GM18505 (cell line): ENCODE data around the gene IL18RAP.

Experiments used
- ATAC-seq: cut with Tn5 transposase; IDR thresholded peaks from one replicate; pipeline ENCODE4 v1.9.1; 2021; ENCODE audit not compliant: unreplicated experiment
- POLR2A ChIP-seq: IDR thresholded peaks from 4 replicates; pipeline ENCODE4 v1.6.1; 2011; ENCODE audit warnings: borderline replicate concordance; ENCODE audit not compliant: insufficient read depth, insufficient read length; ENCODE audit errors: extremely low read depth

The IL18RAP gene

DNA sequence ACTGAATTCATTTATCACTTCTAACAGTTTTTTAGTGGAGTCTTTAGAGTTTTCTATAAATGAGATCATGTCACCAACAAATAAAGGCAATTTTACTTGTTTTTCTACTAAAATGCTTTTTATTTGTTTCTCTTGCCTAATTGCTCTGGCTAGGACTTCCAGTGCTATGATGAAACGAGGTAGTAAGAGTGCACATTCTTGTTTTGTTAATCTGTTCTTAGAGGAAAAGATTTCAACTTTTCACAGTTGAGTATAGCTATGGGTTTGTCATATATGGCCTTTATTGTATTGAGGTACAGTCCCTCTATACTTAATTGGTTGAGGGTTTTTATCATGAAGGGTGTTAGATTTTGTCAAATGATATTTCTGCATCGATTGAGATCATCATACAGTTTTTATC lies 5.6 kb downstream of the IL18RAP start:
- no peak for TF ChIP-seq POLR2A
- ATAC-seq, result no peak

DNA sequence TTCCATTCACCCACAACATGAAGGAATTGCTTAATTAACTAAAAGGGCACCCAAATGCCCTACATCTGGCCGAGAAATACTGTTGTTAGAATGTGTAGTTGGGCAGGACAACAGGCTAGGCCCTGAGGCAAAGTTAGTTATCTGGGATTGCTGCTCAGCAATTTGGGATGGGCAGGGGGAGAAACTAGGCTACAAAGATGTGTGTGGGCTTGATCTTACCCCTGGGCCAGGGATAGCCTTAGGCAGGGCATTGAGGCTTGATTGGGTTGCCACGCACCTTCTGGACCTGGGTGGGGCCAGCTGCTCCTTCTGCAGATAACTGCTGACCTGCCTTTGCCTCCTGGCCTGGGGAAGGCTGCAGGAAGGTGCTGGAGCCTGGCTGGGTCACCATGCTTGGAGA lies 9.4 kb downstream of the IL18RAP start:
- ATAC-seq, result no peak
- TF ChIP-seq POLR2A, result no peak

DNA sequence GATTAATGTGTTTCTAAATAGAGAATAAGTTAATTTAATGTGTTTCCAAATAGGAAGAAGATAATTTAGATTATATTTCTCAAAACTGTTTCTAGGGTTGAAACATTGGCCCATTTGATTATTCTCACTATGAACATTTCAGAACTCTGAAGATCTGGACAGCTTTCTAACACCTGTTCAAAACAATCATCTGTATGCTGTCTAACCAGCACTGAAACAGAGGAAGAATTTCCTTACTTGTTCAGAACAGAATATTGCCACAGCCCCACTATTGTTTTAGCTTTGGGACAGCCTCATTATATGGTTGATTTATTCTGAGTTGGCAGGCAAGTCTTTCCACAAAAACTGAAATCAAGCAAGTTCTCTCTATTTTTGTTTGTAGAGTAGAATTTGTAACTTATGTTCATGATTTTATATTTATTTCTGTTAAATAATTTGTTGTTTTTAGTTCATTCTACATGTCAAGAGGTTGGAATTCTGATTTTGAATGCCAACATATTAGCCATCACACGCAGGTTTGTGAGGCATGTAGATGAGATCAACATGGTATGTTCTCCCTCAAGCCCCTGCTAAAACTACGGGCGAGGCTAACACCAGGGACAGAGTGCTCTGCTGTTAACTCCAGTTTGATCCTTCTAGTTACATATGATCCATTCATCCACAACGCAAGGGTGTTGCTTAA lies 11.2 kb downstream of the IL18RAP start:
- no peak for TF ChIP-seq POLR2A
- no peak for ATAC-seq

DNA sequence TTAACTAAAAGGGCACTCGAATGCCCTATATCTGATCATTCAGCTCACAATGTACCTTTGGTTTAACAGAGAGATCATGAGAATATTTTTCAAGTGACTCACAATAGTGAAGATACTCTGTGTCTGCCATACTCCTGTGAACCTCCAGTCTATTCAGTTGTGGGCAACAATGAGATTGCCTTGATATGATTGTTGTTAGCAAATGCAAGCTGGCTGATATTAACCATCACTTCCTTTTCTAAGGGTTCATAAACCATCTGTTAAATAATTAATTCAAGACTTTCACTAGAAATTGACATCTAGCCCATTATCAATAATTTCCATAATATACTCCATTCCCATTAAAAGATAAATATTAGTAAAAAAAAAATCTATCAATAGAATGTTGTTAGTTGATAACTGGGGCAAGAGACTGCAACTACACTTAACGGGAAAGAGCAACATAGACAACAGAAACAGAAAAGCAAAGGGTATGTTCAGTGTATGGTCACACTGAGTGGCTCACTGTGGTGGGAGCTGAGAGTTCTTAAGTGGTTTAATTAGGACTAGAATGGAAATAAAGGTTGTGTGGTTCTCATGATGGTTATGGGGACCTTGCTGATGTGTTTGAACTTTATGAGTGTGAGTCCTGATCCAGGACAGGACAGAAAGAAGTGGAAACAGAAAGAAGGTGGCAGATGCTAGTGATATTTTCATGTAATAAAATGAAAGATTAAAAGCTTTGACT lies 11.9 kb downstream of the IL18RAP start:
- ATAC-seq, result no peak
- no peak for TF ChIP-seq POLR2A

DNA sequence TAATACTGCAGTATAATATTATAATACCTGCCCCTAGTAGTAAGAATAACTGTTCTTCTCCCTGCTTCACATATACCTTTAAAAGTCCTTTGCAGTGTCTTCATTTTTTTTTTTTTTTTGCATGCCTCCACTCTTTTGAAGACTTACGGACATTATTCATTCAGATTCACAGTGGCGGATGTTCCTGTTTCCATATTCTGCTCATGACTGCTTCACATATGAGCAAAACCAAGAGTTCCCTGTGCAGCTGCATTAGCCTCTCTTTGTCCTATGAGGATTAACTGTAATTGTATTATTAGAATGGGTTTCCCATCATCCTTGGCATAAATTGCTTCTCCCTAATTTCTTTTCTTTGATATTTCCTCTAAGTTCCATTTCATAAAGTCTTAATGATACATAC lies 12.8 kb downstream of the IL18RAP start:
- no peak for ATAC-seq
- no peak for TF ChIP-seq POLR2A

DNA sequence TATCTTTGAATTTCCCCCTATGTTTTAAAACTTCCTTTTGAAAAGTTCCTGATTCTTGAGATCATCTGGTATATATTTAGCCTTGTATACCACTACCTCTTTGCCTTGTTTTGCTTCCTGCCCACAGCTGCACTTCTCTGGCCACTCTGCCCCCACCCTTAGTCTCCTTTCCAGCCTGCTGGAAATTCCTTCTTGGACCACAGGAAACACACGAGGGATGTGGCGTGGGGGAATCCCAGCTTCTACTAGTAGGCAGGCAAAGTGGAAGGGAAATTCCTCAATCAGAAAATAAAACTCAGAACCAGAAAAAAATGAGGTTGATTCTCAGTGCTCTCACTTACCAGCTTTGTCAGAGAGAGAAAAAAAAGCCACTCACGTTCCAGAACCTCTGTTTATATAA lies 13.4 kb downstream of the IL18RAP start:
- ATAC-seq, result no peak
- TF ChIP-seq POLR2A, result no peak

DNA sequence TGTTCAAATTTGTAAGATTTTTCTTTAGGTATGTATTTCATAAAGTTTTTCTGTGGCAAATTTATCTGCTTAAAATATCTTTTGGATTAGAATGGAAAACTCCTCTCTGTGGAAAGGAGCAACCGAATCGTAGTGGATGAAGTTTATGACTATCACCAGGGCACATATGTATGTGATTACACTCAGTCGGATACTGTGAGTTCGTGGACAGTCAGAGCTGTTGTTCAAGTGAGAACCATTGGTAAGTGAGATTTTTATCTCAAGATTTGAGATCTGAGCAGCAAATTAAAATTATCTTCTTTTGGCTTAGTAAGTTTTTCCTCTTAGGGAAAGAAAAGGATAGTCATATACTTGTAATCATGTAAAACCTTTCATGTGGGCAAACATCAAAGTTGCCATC lies 14.2 kb downstream of the IL18RAP start:
- no peak for TF ChIP-seq POLR2A
- ATAC-seq, result no peak

DNA sequence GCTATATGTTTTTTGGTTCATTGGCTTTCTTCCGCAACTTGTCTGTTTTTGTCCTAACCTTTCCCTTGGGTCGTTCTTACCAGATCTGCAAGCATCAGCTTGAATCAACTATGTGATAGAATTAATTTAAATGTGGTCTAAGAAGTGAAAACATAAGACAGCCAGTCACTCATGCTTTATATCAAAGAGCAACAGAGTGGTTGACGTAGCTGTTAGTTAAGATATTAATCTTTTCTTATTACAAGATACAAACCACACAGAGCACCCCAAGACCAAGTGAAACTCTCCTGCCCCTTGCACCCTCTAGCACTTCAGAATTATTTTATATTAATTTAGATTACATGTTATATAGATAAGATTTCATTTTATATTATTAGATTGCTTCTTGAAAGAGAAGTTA lies 15.2 kb downstream of the IL18RAP start:
- ATAC-seq, result no peak
- no peak for TF ChIP-seq POLR2A

DNA sequence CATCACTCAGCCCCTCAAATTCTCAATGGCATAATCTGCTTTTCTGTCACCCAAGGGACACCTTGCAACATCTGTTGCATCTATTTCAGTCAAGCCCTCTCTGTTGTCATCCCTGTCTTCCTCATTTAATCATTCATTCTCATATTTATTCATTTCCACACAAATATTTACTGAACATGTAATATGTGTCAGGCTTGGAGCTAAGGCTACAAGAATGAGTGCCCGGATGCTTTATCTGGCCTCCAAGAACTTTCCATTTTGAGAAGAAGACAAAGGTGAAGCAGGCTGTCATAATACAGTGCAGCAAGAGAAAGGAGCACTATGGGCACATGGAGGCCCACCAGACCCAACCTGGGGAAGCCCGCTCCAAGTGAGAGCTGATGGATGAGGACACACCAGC lies 15.6 kb downstream of the IL18RAP start:
- ATAC-seq, result no peak
- no peak for TF ChIP-seq POLR2A

DNA sequence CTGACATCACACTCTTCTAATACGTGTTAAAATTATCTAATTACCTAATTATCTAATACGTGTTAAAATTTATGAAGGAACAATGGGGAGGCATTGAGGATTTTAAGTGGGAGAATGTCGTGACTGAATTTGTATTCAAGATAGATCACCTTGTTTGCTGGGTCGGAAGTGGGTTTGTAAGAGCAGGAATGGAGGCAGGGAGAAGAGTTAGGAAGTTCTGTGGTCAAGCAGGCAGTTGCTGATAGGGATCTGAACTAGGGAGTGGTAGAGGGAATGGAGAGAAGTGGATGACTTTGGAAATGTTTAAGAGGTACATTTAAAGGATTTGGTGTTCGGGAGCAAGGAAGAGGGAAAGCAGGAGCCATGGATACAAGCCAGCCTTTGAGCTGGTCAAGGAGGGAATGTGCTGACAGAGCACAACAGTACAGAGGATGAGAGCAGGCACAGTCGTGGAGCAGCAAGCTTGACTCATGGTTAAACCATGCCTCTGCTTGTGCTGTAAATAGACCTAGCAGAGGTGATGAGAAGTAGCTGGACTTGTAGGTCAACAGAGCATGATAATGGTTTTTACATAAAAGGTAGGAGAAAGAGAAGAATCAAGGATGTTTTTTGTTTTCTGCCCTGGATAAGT lies 16.2 kb downstream of the IL18RAP start:
- no peak for TF ChIP-seq POLR2A
- ATAC-seq, result no peak

DNA sequence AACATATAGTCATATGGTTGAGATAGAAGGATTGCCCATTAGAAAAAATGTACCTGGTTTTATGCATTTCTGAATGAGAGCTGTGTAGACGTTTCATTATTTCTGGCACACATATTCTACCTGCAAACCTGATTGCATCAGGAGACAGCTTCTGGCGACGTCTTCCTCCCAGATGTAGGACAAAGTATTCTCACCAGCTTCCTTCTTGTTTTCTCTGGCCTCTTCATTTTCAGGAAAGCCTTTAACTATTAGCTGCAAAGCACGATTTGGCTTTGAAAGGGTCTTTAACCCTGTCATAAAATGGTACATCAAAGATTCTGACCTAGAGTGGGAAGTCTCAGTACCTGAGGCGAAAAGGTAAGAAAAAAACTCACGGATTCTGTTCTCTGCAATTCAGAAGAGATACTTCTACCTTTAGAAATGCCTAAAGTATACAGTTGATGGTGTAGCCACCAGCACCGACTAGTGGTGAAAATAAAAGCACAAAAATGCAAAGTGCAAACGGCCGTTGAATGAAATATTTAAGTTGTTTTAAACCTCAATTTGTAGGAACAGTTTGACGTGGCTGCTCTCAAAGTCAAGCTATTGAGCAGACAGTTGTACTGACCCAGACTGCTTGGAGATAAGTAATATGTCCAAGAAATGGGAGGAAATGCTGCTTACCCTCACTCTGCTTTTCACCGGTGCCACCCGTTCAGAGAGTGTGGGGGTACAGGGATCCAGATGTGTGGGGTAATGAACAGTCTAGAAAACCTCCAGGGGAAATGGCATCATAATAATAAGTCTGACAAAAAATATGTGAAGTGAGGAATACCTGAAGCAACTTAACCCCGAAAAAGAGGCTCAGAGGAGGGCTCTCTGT lies 20.2 kb downstream of the IL18RAP start:
- ATAC-seq, result no peak
- no peak for TF ChIP-seq POLR2A

DNA sequence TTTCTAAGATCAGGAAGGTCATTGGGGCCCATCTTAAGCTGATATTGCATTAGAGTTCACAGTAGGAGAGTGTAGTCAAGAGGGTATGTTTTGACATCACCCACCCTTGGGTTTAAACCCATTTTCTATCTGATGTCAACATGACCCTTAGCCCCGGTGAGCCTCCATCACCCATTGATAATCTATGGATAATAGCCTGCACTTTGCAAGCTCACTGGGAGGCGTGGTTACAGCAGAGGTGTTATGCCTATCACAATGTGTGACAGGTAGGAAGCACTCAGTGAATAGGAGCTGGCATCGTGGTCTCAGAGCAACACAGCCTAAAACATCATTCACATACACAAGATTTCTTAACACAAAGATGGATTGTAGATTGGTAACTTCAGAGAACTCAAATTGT lies 21.3 kb downstream of the IL18RAP start:
- TF ChIP-seq POLR2A, result no peak
- no peak for ATAC-seq

DNA sequence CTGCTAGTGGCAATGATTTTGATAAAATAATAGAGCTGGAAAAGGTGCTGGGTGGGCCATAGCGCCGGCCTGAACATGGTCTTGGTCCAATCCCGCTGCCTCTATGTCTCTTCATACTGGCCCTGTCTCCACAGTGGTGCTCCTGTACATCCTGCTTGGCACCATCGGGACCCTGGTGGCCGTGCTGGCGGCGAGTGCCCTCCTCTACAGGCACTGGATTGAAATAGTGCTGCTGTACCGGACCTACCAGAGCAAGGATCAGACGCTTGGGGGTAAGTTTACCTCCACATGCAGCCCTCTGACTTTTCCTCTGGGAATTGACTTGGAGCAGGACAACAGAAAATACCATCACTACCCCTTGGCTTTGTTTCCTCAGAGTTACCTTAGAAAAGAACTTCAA lies 24.0 kb downstream of the IL18RAP start:
- no peak for TF ChIP-seq POLR2A
- no peak for ATAC-seq
